Liver (tissue), 9 donors: ENCODE data around the gene LAD1. TPM values are rescaled to one million over a fixed set of nuclear protein-coding genes. Genes with fewer than 3 reads are reported as not detected.

Source experiments
- DNase-seq: peaks from one replicate; pipeline ENCODE4 v3.0.0-alpha.2; 2017; ENCODE audit warnings: low spot score
- H3K27ac ChIP-seq, 2 donors: one replicate each; pipeline ENCODE4 v1.7.0; 2013; ENCODE audit warnings: inconsistent platforms in 2 of 2, low read length in 2 of 2, control low read depth in 1 of 2, low read depth in 1 of 2, mild to moderate bottlenecking in 1 of 2
- H3K27me3 ChIP-seq, 4 donors: one replicate each; pipeline versions ENCODE4 v1.6.1 to v1.7.0; 2013; ENCODE audit warnings: low read length in 3 of 4, inconsistent platforms in 1 of 4, mild to moderate bottlenecking in 1 of 4, moderate library complexity in 1 of 4; ENCODE audit not compliant: control insufficient read depth in 4 of 4, insufficient read depth in 4 of 4
- H3K36me3 ChIP-seq, 4 donors: one replicate each; pipeline versions ENCODE4 v1.6.1 to v1.7.0; 2013; ENCODE audit warnings: low read length in 3 of 4, mild to moderate bottlenecking in 3 of 4, low read depth in 1 of 4, moderate library complexity in 1 of 4; ENCODE audit not compliant: control insufficient read depth in 4 of 4, insufficient read depth in 3 of 4
- H3K4me1 ChIP-seq, 4 donors: one replicate each; pipeline versions ENCODE4 v1.6.1 to v1.7.0; 2013; ENCODE audit warnings: low read length in 3 of 4, mild to moderate bottlenecking in 3 of 4, moderate library complexity in 1 of 4; ENCODE audit not compliant: control insufficient read depth in 4 of 4, insufficient read depth in 4 of 4
- H3K4me3 ChIP-seq, 3 donors: one replicate each; pipeline versions ENCODE4 v1.6.1 to v1.7.0; 2013; ENCODE audit warnings: low read length in 3 of 3, control low read depth in 1 of 3, low read depth in 1 of 3, mild to moderate bottlenecking in 1 of 3
- H3K9ac ChIP-seq, 2 donors: one replicate each; pipeline ENCODE4 v1.7.0; 2013; ENCODE audit warnings: low read length in 2 of 2, mild to moderate bottlenecking in 2 of 2, moderate library complexity in 2 of 2, control low read depth in 1 of 2, low read depth in 1 of 2
- H3K9me3 ChIP-seq, 4 donors: one replicate each; pipeline versions ENCODE4 v1.6.1 to v1.7.0; 2013; ENCODE audit warnings: low read length in 3 of 4; ENCODE audit not compliant: control insufficient read depth in 4 of 4
- ATF3 ChIP-seq: IDR thresholded peaks from 2 replicates; pipeline ENCODE4 v1.6.1; 2016; ENCODE audit warnings: antibody characterized with exemption
- CTCF ChIP-seq: fragments of 150-350 bp; IDR thresholded peaks from 2 replicates; pipeline ENCODE4 v1.5.1; 2017; ENCODE audit warnings: improper control_type of control experiment, low read depth, low read length; ENCODE audit not compliant: missing input control
- EGR1 ChIP-seq, 2 donors: IDR thresholded peaks; 2 replicates each; pipeline ENCODE4 v1.6.1; 2016 to 2018; ENCODE audit warnings: antibody characterized with exemption in 2 of 2, low read depth in 2 of 2
- FOXA1 ChIP-seq: IDR thresholded peaks from 2 replicates; pipeline ENCODE4 v1.6.1; 2016; ENCODE audit warnings: antibody characterized with exemption
- FOXA2 ChIP-seq: IDR thresholded peaks from 2 replicates; pipeline ENCODE4 v1.6.1; 2016; ENCODE audit warnings: antibody characterized with exemption
- GABPA ChIP-seq, 2 donors: IDR thresholded peaks in 1 of 2; conservative IDR thresholded peaks in 1 of 2; 2 replicates each; pipeline ENCODE4 v1.6.1; 2016; ENCODE audit warnings: antibody characterized with exemption in 2 of 2, mild to moderate bottlenecking in 1 of 2, moderate library complexity in 1 of 2
- HNF4A ChIP-seq, 2 donors: conservative IDR thresholded peaks; 2 replicates each; pipeline ENCODE4 v1.6.1; 2016; ENCODE audit warnings: antibody characterized with exemption in 2 of 2, mild to moderate bottlenecking in 2 of 2
- HNF4G ChIP-seq: IDR thresholded peaks from 2 replicates; pipeline ENCODE4 v1.6.1; 2016; ENCODE audit warnings: antibody characterized with exemption
- JUND ChIP-seq, 2 donors: IDR thresholded peaks; 2 replicates each; pipeline ENCODE4 v1.6.1; 2016; ENCODE audit warnings: antibody characterized with exemption in 2 of 2
- MAX ChIP-seq: IDR thresholded peaks from 2 replicates; pipeline ENCODE4 v1.6.1; 2016; ENCODE audit warnings: antibody characterized with exemption
- NR2F2 ChIP-seq: IDR thresholded peaks from 2 replicates; pipeline ENCODE4 v1.6.1; 2016; ENCODE audit warnings: antibody characterized with exemption
- RAD21 ChIP-seq, 2 donors: IDR thresholded peaks; 2 replicates each; pipeline ENCODE4 v1.6.1; 2016; ENCODE audit warnings: antibody characterized with exemption in 2 of 2, mild to moderate bottlenecking in 2 of 2
- REST ChIP-seq: IDR thresholded peaks from 2 replicates; pipeline ENCODE4 v1.6.1; 2016; ENCODE audit warnings: antibody characterized with exemption, mild to moderate bottlenecking
- RXRA ChIP-seq, 2 donors: IDR thresholded peaks; 2 replicates each; pipeline ENCODE4 v1.6.1; 2017 to 2018; ENCODE audit warnings: antibody characterized with exemption in 2 of 2, mild to moderate bottlenecking in 1 of 2
- SP1 ChIP-seq: IDR thresholded peaks from 2 replicates; pipeline ENCODE4 v1.6.1; 2018; ENCODE audit warnings: antibody characterized with exemption, mild to moderate bottlenecking
- TAF1 ChIP-seq: conservative IDR thresholded peaks from 2 replicates; pipeline ENCODE4 v1.6.1; 2016; ENCODE audit warnings: antibody characterized with exemption, mild to moderate bottlenecking
- YY1 ChIP-seq: IDR thresholded peaks from 2 replicates; pipeline ENCODE4 v1.6.1; 2016; ENCODE audit warnings: antibody characterized with exemption, mild to moderate bottlenecking
- ZBTB33 ChIP-seq: IDR thresholded peaks from 2 replicates; pipeline ENCODE4 v1.6.1; 2016; ENCODE audit warnings: antibody characterized with exemption
- WGBS: extraction: QIAGEN DNeasy Blood & Tissue Kit; methylation state at CpG from one replicate; pipeline ENCODE4 v1.1.7; 2013; 5-methylcytosine and 5-hydroxymethylcytosine counted together
- polyA plus RNA-seq, 2 donors: library from polyadenylated mRNA; stranded (reverse) in 1 of 2; unstranded in 1 of 2; fragments of 200-250 nt in 1 of 2; fragments of >200 nt in 1 of 2; fragmentation: Nextera tagmentation in 1 of 2; extraction: Ambion mirVana in 1 of 2; gene quantifications; one replicate each; pipeline versions ENCODE4 v1.2.1 to v1.2.3, GENCODE V29; 2013 to 2015
- total RNA-seq, 2 donors: library from RNA; depleted of rRNA; stranded (reverse); fragments of >200 nt; gene quantifications; one replicate each; pipeline ENCODE4 v1.2.3, GENCODE V29; 2014
- donor health status: healthy.
- donor health status: healthy.
- donor health status: healthy.
- donor health status: healthy.
- donor health status: healthy.

LAD1 gene
- total and polyA plus RNA-seq, 4 donors, result 3.4 to 13.7 (median 8.5) TPM

- peaks cover 5 to 24% (median 12%) of the 10 kb centered on the region in 4 donors for H3K4me1 ChIP-seq
- H3K9me3 ChIP-seq, result no peaks in the 10 kb centered on the region
- H3K4me3 ChIP-seq, result no peak overlapping the region
- no peaks in the 10 kb centered on the region for H3K27me3 ChIP-seq
- H3K36me3 ChIP-seq, result peaks cover 0 to 9% (median 5%) of the 10 kb centered on the region in 4 donors
- 84% methylated on average over 9 of the region's 9 CpGs for WGBS
- H3K27ac ChIP-seq, result no peak overlapping the region
- no peak for DNase-seq
- no peak overlapping the region for H3K9ac ChIP-seq
- TF ChIP-seq MAX (no peak), TAF1 (no peak), YY1 (no peak), ZBTB33 (no peak), FOXA2 (no peak), RAD21 (IDR thresholded peaks at IDR 0.05) (no peak), ATF3 (no peak), FOXA1 (no peak), EGR1 (IDR thresholded peaks at IDR 0.05; ENCODE audit: low read depth in 2 of 2) (no peak), NR2F2 (no peak), HNF4A (conservative IDR thresholded peaks at IDR 0.05) (no peak), JUND (IDR thresholded peaks at IDR 0.05) (no peak), CTCF (no peak)
Observed at GRCh38 chr1:201391651-201392511, 7.2 kb downstream of the LAD1 start.

GRCh38 chr1:201391225-201391624 is 7.9 kb downstream of the LAD1 start:
- H3K9me3 ChIP-seq, result no peaks in the 10 kb centered on the region
- H3K4me1 ChIP-seq, result peaks cover 5 to 18% (median 8%) of the 10 kb centered on the region in 4 donors
- no peaks in the 10 kb centered on the region for H3K27me3 ChIP-seq
- no peak overlapping the region for H3K4me3 ChIP-seq
- 93% methylated on average over 1 of the region's 1 CpG for WGBS
- H3K36me3 ChIP-seq, result peaks cover 3 to 15% (median 5%) of the 10 kb centered on the region in 4 donors
- no peak for DNase-seq
- no peak overlapping the region for H3K27ac ChIP-seq
- H3K9ac ChIP-seq, result no peak overlapping the region
- TF ChIP-seq MAX (no peak), EGR1 (IDR thresholded peaks at IDR 0.05; ENCODE audit: low read depth in 2 of 2) (no peak), REST (no peak), YY1 (no peak), FOXA2 (no peak), RAD21 (IDR thresholded peaks at IDR 0.05) (no peak), CTCF (no peak), RXRA (IDR thresholded peaks at IDR 0.05) (no peak), FOXA1 (no peak), NR2F2 (no peak), GABPA (IDR thresholded peaks at IDR 0.05 in 1 of 2, conservative IDR thresholded peaks at IDR 0.05 in 1 of 2) (no peak), SP1 (no peak), JUND (IDR thresholded peaks at IDR 0.05) (no peak), HNF4A (conservative IDR thresholded peaks at IDR 0.05) (no peak), TAF1 (no peak), HNF4G (no peak)
